H9 (cell line): Measurements from ENCODE around the gene LIN9. TPM values are rescaled to one million over a fixed set of nuclear protein-coding genes. Genes with fewer than 3 reads are reported as not detected.

Experiments used
- DNase-seq: peaks from one replicate; pipeline ENCODE4 v3.0.0-alpha.2; 2017
- H2AFZ ChIP-seq: one replicate; pipeline ENCODE4 v1.6.1; 2013; ENCODE audit warnings: mild to moderate bottlenecking, low read length, control low read depth, moderate library complexity
- H2AK5ac ChIP-seq: 2 replicates; pipeline ENCODE4 v1.6.1; 2013; ENCODE audit warnings: low read length, control low read depth, mixed read lengths; ENCODE audit not compliant: insufficient read length
- H2BK120ac ChIP-seq: one replicate; pipeline ENCODE4 v1.6.1; 2013; ENCODE audit warnings: low read depth, mild to moderate bottlenecking, low read length, control low read depth, inconsistent platforms; ENCODE audit not compliant: poor library complexity, severe bottlenecking
- H2BK12ac ChIP-seq: 2 replicates; pipeline ENCODE4 v1.6.1; 2013; ENCODE audit warnings: low read length, control low read depth, mixed read lengths, low read depth; ENCODE audit not compliant: insufficient read length
- H2BK15ac ChIP-seq: 2 replicates; pipeline ENCODE4 v1.6.1; 2013; ENCODE audit warnings: low read depth, low read length, control low read depth
- H2BK20ac ChIP-seq: one replicate; pipeline ENCODE4 v1.6.1; 2013; ENCODE audit warnings: low read depth, mild to moderate bottlenecking, low read length, control low read depth, inconsistent platforms; ENCODE audit not compliant: poor library complexity, severe bottlenecking
- H2BK5ac ChIP-seq: 2 replicates; pipeline ENCODE4 v1.6.1; 2013; ENCODE audit warnings: low read length, control low read depth, mixed read lengths; ENCODE audit not compliant: insufficient read length
- H3K14ac ChIP-seq: 2 replicates; pipeline ENCODE4 v1.6.1; 2013; ENCODE audit warnings: low read length, control low read depth; ENCODE audit not compliant: insufficient read depth
- H3K18ac ChIP-seq: 2 replicates; pipeline ENCODE4 v1.6.1; 2013; ENCODE audit warnings: low read depth, mild to moderate bottlenecking, mixed read lengths, low read length, control low read depth; ENCODE audit not compliant: insufficient read length
- H3K23ac ChIP-seq: 2 replicates; pipeline ENCODE4 v1.6.1; 2013; ENCODE audit warnings: low read length, control low read depth, mixed read lengths, low read depth; ENCODE audit not compliant: insufficient read length
- H3K23me2 ChIP-seq: 2 replicates; pipeline ENCODE4 v1.6.1; 2013; ENCODE audit warnings: low read depth, mild to moderate bottlenecking, mixed read lengths, low read length, control low read depth; ENCODE audit not compliant: insufficient read length, poor library complexity, severe bottlenecking
- H3K27ac ChIP-seq: 2 replicates; pipeline ENCODE4 v1.5.1; 2013; ENCODE audit warnings: low read length, control low read depth, mixed read lengths, low read depth; ENCODE audit not compliant: insufficient read length
- H3K27me3 ChIP-seq: 2 replicates; pipeline ENCODE4 v1.6.1; 2013; ENCODE audit warnings: low read length, control low read depth, inconsistent platforms; ENCODE audit not compliant: insufficient read depth
- H3K4ac ChIP-seq: 2 replicates; pipeline ENCODE4 v1.6.1; 2013; ENCODE audit warnings: low read depth, mild to moderate bottlenecking, control low read depth, inconsistent platforms, low read length, moderate library complexity
- H3K4me1 ChIP-seq: 2 replicates; pipeline ENCODE4 v1.6.1; 2013; ENCODE audit warnings: low read length, control low read depth, inconsistent platforms; ENCODE audit not compliant: insufficient read depth
- H3K4me2 ChIP-seq: 2 replicates; pipeline ENCODE4 v1.6.1; 2013; ENCODE audit warnings: low read length, control low read depth, mixed read lengths; ENCODE audit not compliant: insufficient read length, insufficient read depth
- H3K56ac ChIP-seq: 2 replicates; pipeline ENCODE4 v1.6.1; 2013; ENCODE audit warnings: low read depth, mild to moderate bottlenecking, mixed read lengths, low read length, control low read depth; ENCODE audit not compliant: insufficient read length
- H3K79me1 ChIP-seq: 2 replicates; pipeline ENCODE4 v1.6.1; 2013; ENCODE audit warnings: low read depth, mild to moderate bottlenecking, moderate library complexity, low read length, control low read depth, inconsistent platforms; ENCODE audit not compliant: insufficient read depth, poor library complexity, severe bottlenecking
- H3K79me2 ChIP-seq: 2 replicates; pipeline ENCODE4 v1.6.1; 2013; ENCODE audit warnings: low read length, control low read depth, inconsistent platforms; ENCODE audit not compliant: insufficient read depth
- H3K9ac ChIP-seq: 2 replicates; pipeline ENCODE4 v1.6.1; 2013; ENCODE audit warnings: low read length, control low read depth, mixed read lengths; ENCODE audit not compliant: insufficient read length; ENCODE audit errors: extremely low read depth
- H3K9me3 ChIP-seq: one replicate; pipeline ENCODE4 v1.6.1; 2013; ENCODE audit warnings: low read depth, low read length, inconsistent platforms; ENCODE audit not compliant: control insufficient read depth
- H3T11ph ChIP-seq: one replicate; pipeline ENCODE4 v1.6.1; 2013; ENCODE audit warnings: mild to moderate bottlenecking, low read length, control low read depth, inconsistent platforms
- H4K20me1 ChIP-seq: one replicate; pipeline ENCODE4 v1.6.1; 2013; ENCODE audit not compliant: control insufficient read depth, insufficient read length, insufficient read depth
- H4K5ac ChIP-seq: 2 replicates; pipeline ENCODE4 v1.6.1; 2013; ENCODE audit warnings: low read depth, mild to moderate bottlenecking, mixed read lengths, low read length, control low read depth; ENCODE audit not compliant: insufficient read length
- H4K8ac ChIP-seq: replicated peaks from 2 replicates; pipeline ENCODE4 v1.6.1; 2013; ENCODE audit warnings: low read length, control low read depth, mixed read lengths, low read depth; ENCODE audit not compliant: insufficient read length
- H4K91ac ChIP-seq: 2 replicates; pipeline ENCODE4 v1.6.1; 2013; ENCODE audit warnings: low read depth, mild to moderate bottlenecking, moderate library complexity, mixed read lengths, low read length, control low read depth; ENCODE audit not compliant: insufficient read length
- H3K27ac Mint-ChIP-seq, 3 experiments: 2 replicates in 2 of 3; 3 replicates in 1 of 3; pipeline ENCODE4 v1.8.0; 2020 to 2021; ENCODE audit warnings: mixed read lengths in 3 of 3, mild to moderate bottlenecking in 1 of 3, moderate library complexity in 1 of 3
- H3K27me3 Mint-ChIP-seq: 2 replicates; pipeline ENCODE4 v1.8.0; 2021; ENCODE audit warnings: low read depth, mild to moderate bottlenecking, moderate library complexity, mixed read lengths
- H3K36me3 Mint-ChIP-seq, 3 experiments: 2 replicates in 2 of 3; 3 replicates in 1 of 3; pipeline ENCODE4 v1.8.0; 2020 to 2021; ENCODE audit warnings: low read depth in 3 of 3, mixed read lengths in 3 of 3; ENCODE audit not compliant: insufficient read depth in 1 of 3
- H3K4me1 Mint-ChIP-seq, 2 experiments: 2 replicates each; pipeline ENCODE4 v1.8.0; 2020; ENCODE audit warnings: mixed read lengths in 2 of 2
- H3K4me3 Mint-ChIP-seq, 2 experiments: 2 replicates in 1 of 2; 3 replicates in 1 of 2; pipeline ENCODE4 v1.8.0; 2020 to 2021; ENCODE audit warnings: mild to moderate bottlenecking in 2 of 2, mixed read lengths in 2 of 2, moderate library complexity in 1 of 2
- H3K9me3 Mint-ChIP-seq, 2 experiments: 2 replicates in 1 of 2; 3 replicates in 1 of 2; pipeline ENCODE4 v1.8.0; 2020; ENCODE audit warnings: mild to moderate bottlenecking in 2 of 2, mixed read lengths in 2 of 2, moderate library complexity in 1 of 2
- CTCF ChIP-seq: fragments of 200-600 bp; sonication (generic); conservative IDR thresholded peaks from 3 replicates; pipeline ENCODE4 v1.8.0; 2021; ENCODE audit warnings: antibody characterized with exemption, mild to moderate bottlenecking
- WGBS: extraction: QIAGEN DNeasy Blood & Tissue Kit; methylation state at CpG from one replicate; pipeline ENCODE4 v1.1.7; 2013; ENCODE audit warnings: missing lambda C conversion rate, low lambda C conversion rate, mixed read lengths; ENCODE audit not compliant: insufficient read length; ENCODE audit errors: extremely low coverage; 5-methylcytosine and 5-hydroxymethylcytosine counted together
- total RNA-seq: library from RNA; stranded (reverse); gene quantifications from 2 replicates; pipeline ENCODE4 v1.2.1, GENCODE V29; 2021

Gene LIN9
- total RNA-seq, 1 experiment from 2014 or later, result 9.5 TPM

GRCh38 chr1:226279498-226279897 is 29.5 kb downstream of the LIN9 start:
- Histone ChIP-seq H3K56ac (no peak overlapping the region), H3K23ac (no peak overlapping the region), H2AK5ac (no peak overlapping the region), H3K9ac (no peak overlapping the region), H2BK120ac (no peak overlapping the region), H3K4ac (no peak overlapping the region), H4K8ac (no peak overlapping the region), H3K4me2 (no peak overlapping the region), H3K79me1 (no peaks in the 10 kb centered on the region), H3K9me3 (no peaks in the 10 kb centered on the region), H2BK5ac (no peak overlapping the region), H3K27ac (no peak overlapping the region), H3T11ph (no peak overlapping the region), H3K4me1 (no peaks in the 10 kb centered on the region), H3K14ac (no peak overlapping the region), H4K20me1 (no peaks in the 10 kb centered on the region), H4K5ac (no peak overlapping the region), H2AFZ (no peak overlapping the region), H3K23me2 (no peaks in the 10 kb centered on the region), H2BK15ac (no peak overlapping the region), H4K91ac (no peak overlapping the region), H2BK20ac (no peak overlapping the region), H3K18ac (no peak overlapping the region), H3K79me2 (no peaks in the 10 kb centered on the region), H2BK12ac (no peak overlapping the region), H3K27me3 (no peaks in the 10 kb centered on the region)
- TF ChIP-seq CTCF, result no peak
- Mint-ChIP-seq H3K4me1 (no peaks in the 10 kb centered on the region), H3K27ac (no peak overlapping the region), H3K9me3 (no peaks in the 10 kb centered on the region), H3K36me3 (peaks cover 6 to 24% (median 23%) of the 10 kb centered on the region in 3 experiments; a peak in 6 of 7 replicates), H3K4me3 (no peak overlapping the region), H3K27me3 (no peaks in the 10 kb centered on the region)
- DNase-seq, result no peak
- WGBS, result no CpG with 5 or more reads among the region's 5 CpGs
